Endothelial cell of umbilical vein (primary cell): Measurements from ENCODE around the gene PPFIA2. TPM values are rescaled to one million over a fixed set of nuclear protein-coding genes. Genes with fewer than 3 reads are reported as not detected.

ENCODE experiments used
- BruUV-seq: library from RNA; stranded (reverse); fragments of 400-500 nt; replicated peaks from 2 replicates; lab custom pipeline; 2021; lab: Mats Ljungman, UMichigan
- CTCF ChIA-PET: fragments of 300-600, 350-600 bp; sonication (Branson Sonifier 250); formaldehyde crosslinking; loops from one replicate; lab custom pipeline; 2021; ENCODE audit warnings: antibody characterized with exemption, inconsistent platforms; lab: Charles Lee
- POLR2A ChIA-PET: fragments of 300-600, 350-600 bp; sonication (Branson Sonifier 250); formaldehyde crosslinking; loops from one replicate; lab custom pipeline; 2021; ENCODE audit warnings: antibody characterized with exemption, inconsistent platforms; lab: Charles Lee
- DNase-seq: peaks from one replicate; pipeline ENCODE4 v3.0.0-alpha.2; 2011; ENCODE audit warnings: low read depth, low spot score
- FAIRE-seq: peaks from 2 replicates; lab custom pipeline; 2011; peaks lifted over from hg19 to GRCh38; lab: Jason Lieb, UNC
- H2AFZ ChIP-seq: 2 replicates; pipeline ENCODE4 v1.6.0; 2012; ENCODE audit warnings: low read depth, low read length, control low read depth, inconsistent platforms
- H3K27ac ChIP-seq: 2 replicates; pipeline ENCODE4 v1.5.1; 2011; ENCODE audit warnings: low read depth, mild to moderate bottlenecking, control low read depth, low read length, moderate library complexity; ENCODE audit not compliant: insufficient read depth
- H3K27me3 ChIP-seq, 2 experiments: 2 replicates each; pipeline versions ENCODE4 v1.6.0 to v1.6.1; 2011; ENCODE audit warnings: low read length in 2 of 2, mixed read lengths in 1 of 2; ENCODE audit not compliant: control insufficient read depth in 2 of 2, insufficient read depth in 2 of 2
- H3K36me3 ChIP-seq, 2 experiments: 2 replicates in 1 of 2; 3 replicates in 1 of 2; pipeline ENCODE4 v1.5.1; 2011; ENCODE audit warnings: low read length in 2 of 2, mild to moderate bottlenecking in 1 of 2, moderate library complexity in 1 of 2; ENCODE audit not compliant: control insufficient read depth in 2 of 2, insufficient read depth in 2 of 2; ENCODE audit errors: extremely low read depth in 1 of 2
- H3K4me1 ChIP-seq: 3 replicates; pipeline ENCODE4 v1.5.1; 2011; ENCODE audit warnings: mild to moderate bottlenecking, low read length; ENCODE audit not compliant: control insufficient read depth, insufficient read depth; ENCODE audit errors: extremely low read depth
- H3K4me2 ChIP-seq: 2 replicates; pipeline ENCODE4 v1.6.1; 2011; ENCODE audit warnings: low read length, control low read depth, mixed read lengths; ENCODE audit not compliant: insufficient read depth
- H3K4me3 ChIP-seq, 3 experiments: fragments of 200-600 bp in 1 of 3; sonication (generic), shearing (Covaris generic) in 1 of 3; replicated peaks in 1 of 3; 2 replicates each; pipeline ENCODE4 v1.5.1; 2011 to 2016; ENCODE audit warnings: control low read depth in 3 of 3, low read length in 3 of 3, mild to moderate bottlenecking in 2 of 3, inconsistent platforms in 1 of 3, low read depth in 1 of 3, moderate library complexity in 1 of 3; ENCODE audit not compliant: insufficient read depth in 1 of 3
- H3K79me2 ChIP-seq: 2 replicates; pipeline ENCODE4 v1.6.0; 2012; ENCODE audit warnings: low read length, inconsistent platforms; ENCODE audit not compliant: control insufficient read depth, insufficient read depth
- H3K9ac ChIP-seq: replicated peaks from 2 replicates; pipeline ENCODE3; 2011; ENCODE audit warnings: low read length, control low read depth; ENCODE audit not compliant: insufficient read depth; ENCODE audit errors: extremely low read depth
- H3K9me1 ChIP-seq: replicated peaks from 3 replicates; pipeline ENCODE4 v1.6.0; 2011; ENCODE audit warnings: mild to moderate bottlenecking, low read length; ENCODE audit not compliant: control insufficient read depth, insufficient read depth; ENCODE audit errors: extremely low read depth
- H3K9me3 ChIP-seq: replicated peaks from 2 replicates; pipeline ENCODE4 v1.5.1; 2012; ENCODE audit warnings: low read length, inconsistent platforms; ENCODE audit not compliant: control insufficient read depth, insufficient read depth
- H4K20me1 ChIP-seq: replicated peaks from 2 replicates; pipeline ENCODE3; 2011; ENCODE audit warnings: mild to moderate bottlenecking, low read length; ENCODE audit not compliant: control insufficient read depth, insufficient read depth; ENCODE audit errors: extremely low read depth
- FOS ChIP-seq: IDR thresholded peaks from 2 replicates; pipeline ENCODE4 v1.6.1; 2011; ENCODE audit warnings: mild to moderate bottlenecking, low read length, moderate library complexity, borderline replicate concordance; ENCODE audit not compliant: insufficient read depth
- GATA2 ChIP-seq: IDR thresholded peaks from 2 replicates; pipeline ENCODE4 v1.7.0; 2011; ENCODE audit warnings: low read depth, mild to moderate bottlenecking, moderate library complexity, mixed read lengths, low read length; ENCODE audit not compliant: insufficient read length, insufficient read depth
- JUN ChIP-seq: IDR thresholded peaks from 2 replicates; pipeline ENCODE4 v1.6.1; 2011; ENCODE audit warnings: borderline replicate concordance, low read depth; ENCODE audit not compliant: insufficient read length, insufficient read depth
- MYC ChIP-seq: IDR thresholded peaks from one replicate; pipeline ENCODE4 v1.6.1; 2011; ENCODE audit warnings: mild to moderate bottlenecking, low read depth, low read length
- POLR2A ChIP-seq: IDR thresholded peaks from 2 replicates; pipeline ENCODE4 v1.6.1; 2012; ENCODE audit warnings: low read depth, mild to moderate bottlenecking, control low read depth, low read length
- POLR2AphosphoS5 ChIP-seq: IDR thresholded peaks from 2 replicates; pipeline ENCODE4 v1.6.1; 2012; ENCODE audit warnings: low read depth, mild to moderate bottlenecking, control low read depth, low read length, moderate library complexity; ENCODE audit not compliant: insufficient read depth
- dilution Hi-C: fragments of 300-500 bp; cut with MboI; formaldehyde crosslinking; loops from one replicate; pipeline ENCODE4 v1.15.0; 2019; ENCODE audit warnings: low sequenced_read_pairs; ENCODE audit not compliant: extremely low pct_ligation_motif_present
- intact Hi-C: fragments of 100-400 bp; cut with micrococcal nuclease; formaldehyde crosslinking; loops from one replicate; pipeline ENCODE4 v1.10.0; 2022
- polyA plus RNA-seq, 4 experiments: library from polyadenylated mRNA; depleted of rRNA in 3 of 4; stranded (reverse) in 3 of 4; unstranded in 1 of 4; fragments of >200 nt; gene quantifications; 2 replicates each; pipeline versions ENCODE4 v1.2.1 to v1.2.3, GENCODE V29; 2011 to 2012; ENCODE audit warnings: missing spikeins in 1 of 4
- total RNA-seq: library from RNA; stranded (reverse); gene quantifications from 2 replicates; pipeline ENCODE4 v1.2.3, GENCODE V29; 2021
- TF ChIP-seq, protein P1 (sequence below), 2 donors: IDR thresholded peaks; 1 replicate in 1 of 2; 2 replicates in 1 of 2; pipeline ENCODE4 v1.5.1; 2011; ENCODE audit warnings: low read length in 2 of 2, mild to moderate bottlenecking in 2 of 2, moderate library complexity in 2 of 2, control low read depth in 1 of 2, inconsistent platforms in 1 of 2, low read depth in 1 of 2; ENCODE audit not compliant: insufficient read depth in 1 of 2; ENCODE audit errors: extremely low read depth in 1 of 2

PPFIA2 gene
- total and polyA plus RNA-seq, 2 donors (not counting 3 experiments of a cell fraction or from before 2014, with no cell fraction given): not detected

DNA sequence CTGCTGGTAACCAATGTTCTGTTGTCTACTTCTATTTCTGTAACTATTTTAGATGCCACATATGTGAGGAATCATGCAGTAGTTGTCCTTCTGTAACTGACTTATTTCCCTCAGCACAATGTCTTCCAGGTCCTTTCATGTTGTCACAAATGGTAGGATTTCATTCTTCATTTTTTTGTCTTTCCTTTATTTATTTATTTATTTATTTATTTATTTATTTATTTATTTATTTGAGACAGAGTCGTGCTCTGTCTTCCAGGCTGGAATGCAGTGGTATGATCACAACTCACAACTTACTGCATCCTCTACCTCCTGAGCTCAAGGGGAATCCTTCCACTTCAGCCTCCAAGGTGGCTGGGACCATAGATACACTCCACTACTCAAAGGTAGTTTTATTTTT lies 288.2 kb downstream of the PPFIA2 start:
- dilution Hi-C loops: no loop called here
- intact Hi-C loops: no loop called here
- H3K79me2 ChIP-seq: no peaks in the 10 kb centered on the region
- H3K4me2 ChIP-seq: no peak overlapping the region
- no peak overlapping the region for H2AFZ ChIP-seq
- H3K9me1 ChIP-seq: no peaks in the 10 kb centered on the region
- H3K9ac ChIP-seq: no peak overlapping the region
- no peak for TF ChIP-seq GATA2
- no peak for TF ChIP-seq MYC
- TF ChIP-seq, protein P1, sequence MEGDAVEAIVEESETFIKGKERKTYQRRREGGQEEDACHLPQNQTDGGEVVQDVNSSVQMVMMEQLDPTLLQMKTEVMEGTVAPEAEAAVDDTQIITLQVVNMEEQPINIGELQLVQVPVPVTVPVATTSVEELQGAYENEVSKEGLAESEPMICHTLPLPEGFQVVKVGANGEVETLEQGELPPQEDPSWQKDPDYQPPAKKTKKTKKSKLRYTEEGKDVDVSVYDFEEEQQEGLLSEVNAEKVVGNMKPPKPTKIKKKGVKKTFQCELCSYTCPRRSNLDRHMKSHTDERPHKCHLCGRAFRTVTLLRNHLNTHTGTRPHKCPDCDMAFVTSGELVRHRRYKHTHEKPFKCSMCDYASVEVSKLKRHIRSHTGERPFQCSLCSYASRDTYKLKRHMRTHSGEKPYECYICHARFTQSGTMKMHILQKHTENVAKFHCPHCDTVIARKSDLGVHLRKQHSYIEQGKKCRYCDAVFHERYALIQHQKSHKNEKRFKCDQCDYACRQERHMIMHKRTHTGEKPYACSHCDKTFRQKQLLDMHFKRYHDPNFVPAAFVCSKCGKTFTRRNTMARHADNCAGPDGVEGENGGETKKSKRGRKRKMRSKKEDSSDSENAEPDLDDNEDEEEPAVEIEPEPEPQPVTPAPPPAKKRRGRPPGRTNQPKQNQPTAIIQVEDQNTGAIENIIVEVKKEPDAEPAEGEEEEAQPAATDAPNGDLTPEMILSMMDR (IDR thresholded peaks at IDR 0.05; ENCODE audit: extremely low read depth in 1 of 2, insufficient read depth in 1 of 2, low read depth in 1 of 2, low read length in 2 of 2): no peak
- TF ChIP-seq POLR2A: no peak
- TF ChIP-seq JUN: no peak
- TF ChIP-seq FOS: no peak
- no peak for TF ChIP-seq POLR2AphosphoS5
- no peaks in the 10 kb centered on the region for H3K4me1 ChIP-seq
- CTCF ChIA-PET: interaction anchor here (0.6 kb wide), 1 partner anchor 37 kb away, joined by 3 read pairs; no protein-coding TSS in a partner anchor
- H3K36me3 ChIP-seq: no peaks in the 10 kb centered on the region
- DNase-seq (no peak), FAIRE-seq (no peak)
- no peak overlapping the region for H3K27ac ChIP-seq
- no peak overlapping the region for H3K4me3 ChIP-seq
- H3K27me3 ChIP-seq: no peaks in the 10 kb centered on the region
- POLR2A ChIA-PET: no interaction called here
- H3K9me3 ChIP-seq: no peaks in the 10 kb centered on the region
- no TSS peak for BruUV-seq
- no peaks in the 10 kb centered on the region for H4K20me1 ChIP-seq
